DMS153 (cell line): ENCODE data around the gene CARMIL1.

Experiments used
- DNase-seq: peaks from one replicate; lab custom pipeline; 2025; lab: John Stamatoyannopoulos, UW

Gene CARMIL1

GRCh38 chr6:25477006-25477590, 197.9 kb downstream of the CARMIL1 start:
- no peak for DNase-seq

GRCh38 chr6:25478973-25479372, 199.8 kb downstream of the CARMIL1 start:
- no peak for DNase-seq

- no peak for DNase-seq
Measured at GRCh38 chr6:25481267-25481666, 202.1 kb downstream of the CARMIL1 start.

- DNase-seq: no peak
Measured at GRCh38 chr6:25482996-25483395, 203.8 kb downstream of the CARMIL1 start.

- DNase-seq: no peak
Measured at GRCh38 chr6:25483943-25484342, 204.8 kb downstream of the CARMIL1 start.

- DNase-seq: no peak
Measured at GRCh38 chr6:25484900-25485299, 205.7 kb downstream of the CARMIL1 start.

- DNase-seq: peak; percentile 68
Measured at GRCh38 chr6:25485821-25486534, 206.8 kb downstream of the CARMIL1 start.

GRCh38 chr6:25486550-25486949, 207.4 kb downstream of the CARMIL1 start:
- peak; percentile 7 for DNase-seq

GRCh38 chr6:25487012-25487411, 207.8 kb downstream of the CARMIL1 start:
- peak; percentile 26 for DNase-seq

- DNase-seq: no peak
Measured at GRCh38 chr6:25488156-25488555, 209.0 kb downstream of the CARMIL1 start.

GRCh38 chr6:25489399-25489798, 210.2 kb downstream of the CARMIL1 start:
- no peak for DNase-seq

GRCh38 chr6:25490018-25490801, 211.0 kb downstream of the CARMIL1 start:
- DNase-seq: peak; percentile 83

- no peak for DNase-seq
Measured at GRCh38 chr6:25492951-25493350, 213.8 kb downstream of the CARMIL1 start.

- no peak for DNase-seq
Measured at GRCh38 chr6:25494469-25494868, 215.3 kb downstream of the CARMIL1 start.

- no peak for DNase-seq
Measured at GRCh38 chr6:25497383-25498040, 218.3 kb downstream of the CARMIL1 start.

GRCh38 chr6:25498505-25498904, 219.3 kb downstream of the CARMIL1 start:
- no peak for DNase-seq

- no peak for DNase-seq
Measured at GRCh38 chr6:25499615-25500235, 220.6 kb downstream of the CARMIL1 start.

GRCh38 chr6:25503686-25504085, 224.5 kb downstream of the CARMIL1 start:
- no peak for DNase-seq

- DNase-seq: peak; percentile 2
Measured at GRCh38 chr6:25504661-25505060, 225.5 kb downstream of the CARMIL1 start.

- no peak for DNase-seq
Measured at GRCh38 chr6:25506020-25506419, 226.8 kb downstream of the CARMIL1 start.

- DNase-seq: no peak
Measured at GRCh38 chr6:25508051-25508450, 228.9 kb downstream of the CARMIL1 start.

GRCh38 chr6:25511376-25511775, 232.2 kb downstream of the CARMIL1 start:
- no peak for DNase-seq
